GF-D8 (cell line): ENCODE measurements around the gene SLC25A47.
"Not testable (repeated sequence)": the region's sequence is repeated elsewhere in the genome, so short reads cannot be mapped to it uniquely, and the experiment has no call there.

Experiments used
- DNase-seq: peaks from one replicate; lab custom pipeline; 2025; lab: John Stamatoyannopoulos, UW

The SLC25A47 gene

DNA sequence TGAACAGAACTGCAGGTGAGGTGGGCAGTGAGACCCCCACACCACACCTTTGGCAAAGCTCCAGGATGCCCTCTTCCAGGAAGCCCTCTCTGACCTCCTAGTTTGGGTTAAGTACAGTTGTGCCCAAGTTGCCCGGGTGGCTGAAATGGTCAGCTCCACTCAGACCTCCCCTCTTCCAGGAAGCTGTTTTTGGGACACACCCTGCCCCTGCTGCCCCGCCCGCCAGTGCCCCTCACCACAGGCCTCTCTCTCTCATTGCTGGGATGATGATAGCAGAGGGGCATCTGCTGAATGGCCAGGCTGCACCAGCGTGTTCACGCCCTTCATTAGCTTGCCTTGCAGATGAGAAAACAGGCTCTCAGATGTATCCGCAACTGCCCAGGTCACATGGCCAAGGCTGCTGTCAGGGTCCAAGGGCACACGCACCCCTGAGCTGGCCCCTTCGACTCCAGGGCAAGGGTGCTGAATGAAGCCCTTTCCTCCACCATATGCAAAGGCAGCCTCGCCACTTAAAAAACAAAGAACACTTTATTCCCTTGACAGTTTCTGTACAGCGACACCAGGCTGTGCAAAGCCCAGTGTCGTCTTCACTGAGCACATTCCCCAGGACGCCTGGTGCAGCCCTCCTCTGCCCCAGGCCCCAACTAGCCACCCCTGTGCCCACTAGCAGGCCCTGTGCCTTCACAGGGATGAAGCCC, 32.4 kb upstream of the SLC25A47 start:
- no peak for DNase-seq

DNA sequence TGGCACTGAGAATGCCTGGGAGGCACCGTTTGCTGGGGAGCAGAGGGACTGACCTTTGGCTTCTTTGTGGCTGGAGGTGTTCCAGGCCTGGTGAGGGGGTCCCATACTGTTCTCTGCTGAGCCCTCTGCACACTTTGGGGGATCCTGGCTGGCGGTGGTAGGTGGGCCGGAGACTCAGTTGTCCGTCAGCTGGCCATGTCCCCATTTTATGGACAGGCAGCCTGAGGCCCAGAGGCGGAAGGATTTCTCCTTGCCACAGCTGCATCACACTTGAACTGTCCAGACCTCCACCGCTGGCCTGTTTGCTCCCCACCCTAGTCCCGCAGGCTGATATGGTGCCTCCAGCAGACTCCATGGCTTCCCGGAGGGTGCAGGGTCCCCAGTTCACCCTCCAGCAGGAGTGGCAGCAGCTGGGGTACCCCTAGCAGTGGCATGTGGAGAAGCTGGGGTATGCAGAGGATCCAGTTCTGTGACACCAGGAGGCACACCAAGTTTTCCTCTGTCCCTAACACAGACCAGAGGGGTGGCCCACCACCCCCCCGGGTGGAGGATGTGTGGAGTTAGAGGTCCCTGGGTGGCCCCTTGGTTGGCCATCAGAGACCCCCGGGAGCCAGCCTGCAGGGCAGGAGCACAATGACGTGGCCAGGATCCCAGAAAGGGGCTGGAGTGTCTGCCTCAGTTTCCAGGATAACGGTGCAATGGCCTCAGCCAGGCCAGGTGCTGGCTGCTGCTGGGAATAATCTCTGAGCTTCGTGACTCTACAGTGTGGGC, 31.6 kb upstream of the SLC25A47 start:
- no peak for DNase-seq

DNA sequence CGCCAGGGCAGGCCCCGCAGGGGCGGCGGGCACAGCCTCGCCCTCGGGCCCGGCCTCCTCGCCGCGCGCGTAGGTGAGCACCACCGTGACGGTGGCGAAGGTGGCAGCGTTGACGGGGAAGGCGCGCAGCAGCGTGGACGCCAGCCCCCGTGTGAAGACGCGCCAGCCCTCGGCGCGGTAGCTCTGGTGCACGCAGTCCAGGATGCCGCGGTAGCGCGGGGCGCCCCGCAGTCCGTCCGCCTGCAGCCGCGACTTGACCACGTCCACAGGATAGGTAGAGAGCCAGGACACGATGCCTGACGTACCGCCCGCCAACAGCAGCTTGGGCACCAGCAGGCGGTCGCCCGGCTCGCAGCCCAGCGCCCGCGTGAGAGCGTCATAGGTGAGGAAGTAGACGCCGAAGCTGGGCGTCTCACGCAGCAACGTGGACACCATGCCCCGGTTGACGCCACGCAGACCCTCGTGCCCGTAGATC, 30.8 kb upstream of the SLC25A47 start:
- DNase-seq = no peak

DNA sequence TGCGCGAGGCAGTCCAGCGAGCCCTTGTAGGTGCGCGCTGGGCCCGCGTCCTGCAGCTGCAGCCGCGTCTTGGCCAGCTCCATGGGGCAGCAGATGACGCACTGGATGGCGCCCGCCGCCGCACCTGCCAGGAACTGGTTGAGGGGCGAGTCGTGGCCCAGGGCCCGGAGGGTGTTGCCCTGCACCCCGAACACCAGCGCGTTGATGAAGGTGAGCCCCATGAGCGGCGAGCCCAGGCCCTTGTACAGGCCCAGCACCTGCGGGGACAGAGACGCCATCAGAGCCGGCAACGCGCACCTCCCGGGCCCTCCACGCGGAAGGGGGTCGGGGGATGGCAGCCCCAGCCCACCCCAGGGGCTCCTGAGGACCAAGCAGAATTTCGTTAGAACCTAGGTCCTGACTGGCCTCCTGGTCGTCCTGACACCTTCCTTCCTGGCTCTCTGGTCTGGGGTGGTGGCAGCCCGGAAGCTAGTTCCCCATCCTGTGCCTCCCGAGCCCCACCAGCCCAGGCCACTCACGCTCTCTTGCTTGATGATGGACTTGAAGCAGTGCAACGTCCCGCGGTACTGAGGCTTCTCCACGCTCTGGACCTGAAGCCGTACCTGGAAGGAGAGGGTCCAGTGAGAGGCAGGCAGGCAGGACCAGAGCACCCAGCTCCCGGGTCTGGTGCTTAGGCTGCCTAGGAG, 30.2 kb upstream of the SLC25A47 start:
- no peak for DNase-seq

GRCh38 chr14:100293497-100294212, 29.5 kb upstream of the SLC25A47 start:
- no peak for DNase-seq

DNA sequence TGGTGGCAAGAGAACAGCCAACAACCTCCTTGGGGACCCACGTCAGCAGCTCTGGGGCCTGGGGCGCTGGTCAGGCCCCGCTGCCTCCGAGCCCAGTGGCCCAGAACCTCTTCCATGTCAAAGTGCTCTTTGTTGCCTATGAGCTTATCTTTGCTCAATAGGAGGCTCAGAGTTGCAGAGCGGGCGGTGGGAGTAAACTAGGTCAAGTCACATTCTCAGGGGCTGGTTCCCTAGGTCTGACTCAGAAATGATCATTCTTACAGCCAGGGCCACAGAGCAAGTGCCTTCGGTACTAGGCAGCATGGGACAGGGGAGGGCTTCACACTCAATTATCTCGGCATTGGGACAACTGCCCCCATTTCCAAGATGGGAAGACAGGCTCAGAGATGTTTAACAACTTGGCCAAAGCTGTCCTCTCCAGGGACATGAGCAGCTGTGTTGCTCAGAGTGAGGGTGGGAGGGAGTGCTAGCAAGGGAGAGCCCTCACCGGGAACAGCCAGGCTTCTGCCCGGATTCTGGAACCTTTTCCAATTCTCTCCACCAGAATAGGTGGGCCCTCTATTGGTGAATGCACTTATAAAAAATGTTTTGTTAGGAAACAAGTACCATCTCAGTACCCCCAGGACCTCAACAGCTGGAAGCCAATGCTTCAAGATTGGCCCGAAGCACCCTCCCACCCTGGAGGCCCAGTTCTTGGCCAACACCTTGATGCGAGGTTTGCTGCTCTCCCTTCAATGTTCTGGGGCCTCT, 28.8 kb upstream of the SLC25A47 start:
- no peak for DNase-seq

GRCh38 chr14:100294963-100295330, 28.2 kb upstream of the SLC25A47 start:
- no peak for DNase-seq

GRCh38 chr14:100295376-100296105, 27.6 kb upstream of the SLC25A47 start:
- DNase-seq = no peak

DNA sequence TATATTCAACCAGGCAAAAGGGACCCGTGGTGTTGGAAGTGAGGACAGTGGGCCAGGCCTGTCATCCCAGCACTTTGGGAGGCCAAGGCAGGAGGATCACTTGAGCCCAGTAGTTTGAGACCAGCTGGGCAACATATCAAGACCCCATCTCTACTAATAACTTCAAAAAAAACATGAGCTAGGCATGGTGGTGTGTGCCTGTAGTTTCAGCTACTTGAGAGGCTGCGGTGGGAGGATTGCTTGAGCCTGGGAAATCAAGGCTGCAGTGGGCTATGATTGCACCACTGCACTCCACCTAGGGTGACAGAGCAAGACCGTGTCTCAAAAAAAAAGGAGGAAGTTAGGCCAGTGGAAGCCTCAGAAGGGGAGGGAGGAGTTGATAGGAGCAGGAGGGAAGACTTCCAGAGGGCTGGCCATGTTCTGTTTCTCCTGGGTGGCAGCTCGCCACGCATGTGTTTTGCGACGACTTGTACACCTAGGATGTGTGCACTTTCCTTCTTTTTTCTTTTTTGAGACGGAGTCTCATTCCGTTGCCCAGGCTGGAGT, 27.0 kb upstream of the SLC25A47 start:
- peak; percentile 54 for DNase-seq

GRCh38 chr14:100296729-100297128, 26.4 kb upstream of the SLC25A47 start:
- not testable (repeated sequence) for DNase-seq

GRCh38 chr14:100297320-100298300, 25.5 kb upstream of the SLC25A47 start:
- DNase-seq = peak; percentile 24

GRCh38 chr14:100298551-100299237, 24.4 kb upstream of the SLC25A47 start:
- no peak for DNase-seq

DNA sequence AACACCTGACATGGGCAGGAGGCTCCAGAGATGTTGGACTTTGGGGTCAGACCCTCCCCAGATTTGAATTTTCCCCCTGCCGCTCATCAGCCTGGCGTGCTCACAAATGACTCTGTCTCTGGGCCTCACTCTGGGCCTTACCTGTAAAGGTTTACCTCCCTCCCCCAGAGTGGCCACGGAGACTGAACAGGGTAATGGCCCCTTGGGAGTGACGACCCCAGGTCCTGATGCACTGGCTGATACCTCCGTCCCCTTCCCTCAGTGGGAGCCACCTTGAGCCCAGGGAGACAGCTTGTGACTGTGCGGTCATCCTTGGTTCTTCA, 23.9 kb upstream of the SLC25A47 start:
- no peak for DNase-seq

- DNase-seq = no peak
Measured at GRCh38 chr14:100302616-100303015, 20.5 kb upstream of the SLC25A47 start.

- DNase-seq = no peak
Measured at GRCh38 chr14:100303179-100303578, 20.0 kb upstream of the SLC25A47 start.

GRCh38 chr14:100303925-100304324, 19.2 kb upstream of the SLC25A47 start:
- no peak for DNase-seq

DNA sequence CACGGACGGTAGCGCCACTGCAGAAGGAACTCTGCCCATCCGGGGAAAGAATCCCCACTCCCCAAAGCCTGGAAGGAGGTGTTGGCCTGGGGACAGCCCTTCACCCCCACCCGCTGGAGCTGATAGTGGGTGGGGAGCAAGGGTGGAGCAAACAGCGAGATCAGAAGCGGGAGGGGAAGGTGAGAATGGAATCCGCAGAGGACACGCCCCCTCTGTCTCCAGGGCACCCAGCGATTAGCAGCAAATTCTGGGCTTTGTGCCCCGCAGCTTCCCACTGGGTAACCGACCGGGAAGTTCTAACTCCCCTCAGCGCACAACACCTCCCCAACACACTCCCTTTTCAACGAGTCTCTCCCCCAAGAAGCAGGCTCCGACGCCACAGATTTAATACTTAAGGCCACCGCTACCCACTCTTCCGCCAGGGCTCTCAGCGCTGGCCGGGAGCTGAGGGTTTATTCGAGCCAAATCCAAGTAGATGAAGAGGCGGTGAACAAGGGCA, 18.3 kb upstream of the SLC25A47 start:
- DNase-seq = no peak

DNA sequence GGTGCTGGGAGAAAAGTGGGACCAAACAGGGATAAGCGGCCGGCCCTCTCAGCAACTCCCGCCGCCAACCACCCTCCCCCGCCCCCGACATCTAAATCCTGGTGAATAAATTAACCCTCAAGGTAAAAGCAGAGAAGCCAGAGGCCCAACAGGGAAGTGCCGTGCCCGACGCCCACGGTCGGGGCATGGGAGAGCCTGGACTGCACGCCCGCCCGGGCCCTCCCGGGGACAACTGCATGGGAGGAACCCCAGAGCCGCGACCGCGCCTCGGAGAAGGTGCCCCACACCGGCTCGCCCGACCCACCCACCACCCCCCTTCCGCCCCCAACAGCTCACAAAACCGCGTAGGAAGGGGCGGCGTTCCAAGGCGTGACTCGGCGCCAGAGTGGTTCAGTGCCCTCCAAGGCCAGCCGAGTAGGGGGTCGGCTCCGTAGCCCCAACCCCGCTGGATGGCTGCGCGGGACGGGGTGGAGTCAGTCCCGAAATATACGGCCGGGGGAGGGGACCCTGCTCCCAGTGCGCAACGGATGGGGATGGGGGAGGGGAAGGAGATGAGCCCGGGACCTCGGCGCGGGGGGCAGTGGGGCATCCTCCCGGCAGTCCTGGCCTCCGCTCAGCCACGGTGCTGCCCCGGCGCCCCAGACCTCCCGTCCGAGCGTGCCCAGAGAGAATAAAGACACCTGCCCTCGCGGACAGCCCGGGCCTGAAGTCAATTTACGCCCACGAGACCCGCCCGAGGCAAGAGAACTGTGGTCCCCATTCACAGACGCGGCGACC, 17.6 kb upstream of the SLC25A47 start:
- no peak for DNase-seq
